ENCODE results near the gene PIK3AP1. TPM values are rescaled to one million over a fixed set of nuclear protein-coding genes. Genes with fewer than 3 reads are reported as not detected.
A peak's percentile ranks its signal among the peaks of the same experiment; 100 is the strongest.

Gene PIK3AP1
- total RNA-seq, 2 donors from 2014 or later: 1.3 to 5.2 TPM

GRCh38 chr10:96573036-96573435 is 147.3 kb downstream of the PIK3AP1 start:
- Mint-ChIP-seq H3K27ac (no peak overlapping the region), H3K4me3 (no peak overlapping the region), H3K36me3 (ENCODE audit: low read depth) (peaks cover 40% of the 10 kb centered on the region), H3K4me1 (peaks cover 36% of the 10 kb centered on the region), H3K9me3 (no peaks in the 10 kb centered on the region), H3K27me3 (ENCODE audit: insufficient read depth) (no peaks in the 10 kb centered on the region)
- H3K9me3 ChIP-seq (ENCODE audit: control insufficient read depth, low read length): no peaks in the 10 kb centered on the region
- H3K4me3 ChIP-seq (ENCODE audit: low read length): no peak overlapping the region
- 96 to 100% methylated on average over 2 to 4 of the region's 5 CpGs for WGBS, 2 experiments (ENCODE audit: insufficient coverage in 1 of 2, insufficient read length in 1 of 2)
- no peaks in the 10 kb centered on the region for H3K27me3 ChIP-seq (ENCODE audit: control insufficient read depth, insufficient read depth, low read length, poor library complexity, severe bottlenecking)
- peaks cover 3% of the 10 kb centered on the region for H3K4me1 ChIP-seq (ENCODE audit: control insufficient read depth, insufficient read depth, low read length)
- H3K9ac ChIP-seq (ENCODE audit: extremely low read depth, low read length, poor library complexity, severe bottlenecking): no peak overlapping the region
- no peak for DNase-seq
- TF ChIP-seq CTCF (conservative IDR thresholded peaks at IDR 0.05): no peak
- peaks cover 52% of the 10 kb centered on the region for H3K36me3 ChIP-seq (ENCODE audit: control insufficient read depth, insufficient read depth, low read length)
- no peak overlapping the region for H3K27ac ChIP-seq (ENCODE audit: low read depth, low read length)

- H3K9ac ChIP-seq (ENCODE audit: extremely low read depth, low read length, poor library complexity, severe bottlenecking): no peak overlapping the region
- no peak overlapping the region for H3K27ac ChIP-seq (ENCODE audit: low read depth, low read length)
- no peaks in the 10 kb centered on the region for H3K9me3 Mint-ChIP-seq
- peaks cover 54% of the 10 kb centered on the region for H3K36me3 Mint-ChIP-seq (ENCODE audit: low read depth)
- DNase-seq: peak; percentile 64
- no peaks in the 10 kb centered on the region for H3K9me3 ChIP-seq (ENCODE audit: control insufficient read depth, low read length)
- H3K27me3 ChIP-seq (ENCODE audit: control insufficient read depth, insufficient read depth, low read length, poor library complexity, severe bottlenecking): no peaks in the 10 kb centered on the region
- peak; percentile 70 for TF ChIP-seq CTCF (conservative IDR thresholded peaks at IDR 0.05)
- peaks cover 3% of the 10 kb centered on the region for H3K4me1 ChIP-seq (ENCODE audit: control insufficient read depth, insufficient read depth, low read length)
- H3K4me3 Mint-ChIP-seq: peak overlapping the region; percentile 3
- 81 to 93% methylated on average over 3 to 9 of the region's 10 CpGs for WGBS, 2 experiments (ENCODE audit: insufficient coverage in 1 of 2, insufficient read length in 1 of 2)
- peaks cover 44% of the 10 kb centered on the region for H3K4me1 Mint-ChIP-seq
- H3K27ac Mint-ChIP-seq: peak overlapping the region; percentile 6
- H3K27me3 Mint-ChIP-seq (ENCODE audit: insufficient read depth): no peaks in the 10 kb centered on the region
- peaks cover 59% of the 10 kb centered on the region for H3K36me3 ChIP-seq (ENCODE audit: control insufficient read depth, insufficient read depth, low read length)
- H3K4me3 ChIP-seq (ENCODE audit: low read length): no peak overlapping the region
Observed at GRCh38 chr10:96570983-96571964, 149.0 kb downstream of the PIK3AP1 start.

GRCh38 chr10:96570511-96570910 is 149.8 kb downstream of the PIK3AP1 start:
- Mint-ChIP-seq H3K4me3 (no peak overlapping the region), H3K27ac (peak overlapping the region; percentile 18)
- 92 to 98% methylated on average over 5 to 6 of the region's 6 CpGs for WGBS, 2 experiments (ENCODE audit: insufficient coverage in 1 of 2, insufficient read length in 1 of 2)

More at GRCh38 chr10:96570511-96570910, 149.8 kb downstream of the PIK3AP1 start:
- Histone ChIP-seq H3K9me3 (ENCODE audit: control insufficient read depth, low read length) (no peaks in the 10 kb centered on the region), H3K27ac (ENCODE audit: low read depth, low read length) (no peak overlapping the region), H3K4me1 (ENCODE audit: control insufficient read depth, insufficient read depth, low read length) (peaks cover 3% of the 10 kb centered on the region), H3K36me3 (ENCODE audit: control insufficient read depth, insufficient read depth, low read length) (peaks cover 52% of the 10 kb centered on the region), H3K9ac (ENCODE audit: extremely low read depth, low read length, poor library complexity, severe bottlenecking) (no peak overlapping the region), H3K4me3 (ENCODE audit: low read length) (no peak overlapping the region), H3K27me3 (ENCODE audit: control insufficient read depth, insufficient read depth, low read length, poor library complexity, severe bottlenecking) (no peaks in the 10 kb centered on the region)
- TF ChIP-seq CTCF (conservative IDR thresholded peaks at IDR 0.05): no peak
- Mint-ChIP-seq H3K36me3 (ENCODE audit: low read depth) (peaks cover 50% of the 10 kb centered on the region), H3K9me3 (no peaks in the 10 kb centered on the region), H3K27me3 (ENCODE audit: insufficient read depth) (no peaks in the 10 kb centered on the region), H3K4me1 (peaks cover 44% of the 10 kb centered on the region)
- DNase-seq: no peak

Data from endodermal cell (in vitro differentiated cells).